HG03025 (cell line): ENCODE measurements around the gene LIMK2.
"Not testable (repeated sequence)": the region's sequence is repeated elsewhere in the genome, so short reads cannot be mapped to it uniquely, and the experiment has no call there.

Experiments used
- ATAC-seq: cut with Tn5 transposase; IDR thresholded peaks from one replicate; pipeline ENCODE4 v1.9.1; 2021; ENCODE audit warnings: mild to moderate bottlenecking, moderate library complexity; ENCODE audit not compliant: unreplicated experiment, low FRiP score

The LIMK2 gene

GRCh38 chr22:31241200-31241599 is 29.1 kb downstream of the LIMK2 start:
- ATAC-seq: no peak

GRCh38 chr22:31241936-31242335 is 29.8 kb downstream of the LIMK2 start:
- ATAC-seq: no peak

GRCh38 chr22:31243339-31244045 is 31.4 kb downstream of the LIMK2 start:
- ATAC-seq: no peak

GRCh38 chr22:31244046-31244942 is 32.2 kb downstream of the LIMK2 start:
- ATAC-seq: no peak

- ATAC-seq: no peak
Measured at GRCh38 chr22:31244943-31245451, 32.9 kb downstream of the LIMK2 start.

- not testable (repeated sequence) for ATAC-seq
Measured at GRCh38 chr22:31245998-31246397, 33.9 kb downstream of the LIMK2 start.

GRCh38 chr22:31246687-31247086 is 34.6 kb downstream of the LIMK2 start:
- ATAC-seq: no peak

GRCh38 chr22:31247726-31248125 is 35.6 kb downstream of the LIMK2 start:
- no peak for ATAC-seq

GRCh38 chr22:31248138-31248745 is 36.1 kb downstream of the LIMK2 start:
- no peak for ATAC-seq

- no peak for ATAC-seq
Measured at GRCh38 chr22:31248965-31249958, 37.2 kb downstream of the LIMK2 start.

- no peak for ATAC-seq
Measured at GRCh38 chr22:31250740-31251600, 38.9 kb downstream of the LIMK2 start.

- ATAC-seq: no peak
Measured at GRCh38 chr22:31253949-31254348, 41.9 kb downstream of the LIMK2 start.

- no peak for ATAC-seq
Measured at GRCh38 chr22:31259798-31260473, 47.8 kb downstream of the LIMK2 start.

GRCh38 chr22:31260474-31260856 is 48.4 kb downstream of the LIMK2 start:
- no peak for ATAC-seq

- ATAC-seq: no peak
Measured at GRCh38 chr22:31262312-31263133, 50.4 kb downstream of the LIMK2 start.

GRCh38 chr22:31263896-31264640 is 52.0 kb downstream of the LIMK2 start:
- no peak for ATAC-seq

GRCh38 chr22:31268281-31268680 is 56.2 kb downstream of the LIMK2 start:
- ATAC-seq: no peak
